Neuronal stem cell (in vitro differentiated cells): ENCODE data around the gene PDZK1IP1.
"Not testable (repeated sequence)": the region's sequence is repeated elsewhere in the genome, so short reads cannot be mapped to it uniquely, and the experiment has no call there.

Experiments
- DNase-seq: peaks from one replicate; pipeline ENCODE4 v3.0.0-alpha.2; 2013; ENCODE audit warnings: low spot score
- H2AFZ ChIP-seq: one replicate; pipeline ENCODE4 v1.6.1; 2013; ENCODE audit warnings: mild to moderate bottlenecking, low read length, inconsistent platforms
- H2AK5ac ChIP-seq: 2 replicates; pipeline ENCODE4 v1.6.1; 2013; ENCODE audit warnings: low read depth, mild to moderate bottlenecking, inconsistent platforms, low read length, moderate library complexity, mixed read lengths
- H2BK120ac ChIP-seq: 2 replicates; pipeline ENCODE4 v1.6.1; 2013; ENCODE audit warnings: low read depth, mild to moderate bottlenecking, inconsistent platforms, low read length, moderate library complexity, mixed read lengths
- H2BK12ac ChIP-seq: one replicate; pipeline ENCODE4 v1.6.1; 2013; ENCODE audit warnings: low read length, inconsistent platforms
- H2BK15ac ChIP-seq: 2 replicates; pipeline ENCODE4 v1.6.1; 2013; ENCODE audit warnings: mild to moderate bottlenecking, low read length, inconsistent platforms, mixed read lengths
- H2BK5ac ChIP-seq: one replicate; pipeline ENCODE4 v1.6.1; 2013; ENCODE audit warnings: inconsistent platforms, mild to moderate bottlenecking, low read length, moderate library complexity
- H3K14ac ChIP-seq: one replicate; pipeline ENCODE4 v1.6.1; 2013; ENCODE audit warnings: low read length, inconsistent platforms
- H3K18ac ChIP-seq: 2 replicates; pipeline ENCODE4 v1.6.1; 2013; ENCODE audit warnings: low read length, inconsistent platforms
- H3K23ac ChIP-seq: 2 replicates; pipeline ENCODE4 v1.6.1; 2013; ENCODE audit warnings: low read depth, mild to moderate bottlenecking, mixed read lengths, low read length, inconsistent platforms; ENCODE audit not compliant: poor library complexity
- H3K27ac ChIP-seq: replicated peaks from 3 replicates; pipeline ENCODE4 v1.5.1; 2013; ENCODE audit warnings: low read length, inconsistent platforms
- H3K27me3 ChIP-seq, 3 experiments: 2 replicates each; pipeline ENCODE4 v1.6.1; 2013; ENCODE audit warnings: low read length in 3 of 3, mild to moderate bottlenecking in 2 of 3, inconsistent platforms in 1 of 3, low read depth in 1 of 3, mixed read lengths in 1 of 3, moderate library complexity in 1 of 3; ENCODE audit not compliant: control insufficient read depth in 3 of 3, insufficient read depth in 3 of 3
- H3K36me3 ChIP-seq, 2 donors: replicated peaks in 1 of 2; 2 replicates each; pipeline ENCODE4 v1.6.1; 2013; ENCODE audit warnings: low read length in 2 of 2; ENCODE audit not compliant: control insufficient read depth in 2 of 2, insufficient read depth in 2 of 2
- H3K4ac ChIP-seq: 2 replicates; pipeline ENCODE4 v1.6.1; 2013; ENCODE audit warnings: inconsistent platforms, mild to moderate bottlenecking, low read length, moderate library complexity
- H3K4me1 ChIP-seq, 2 donors: 1 replicate in 1 of 2; 2 replicates in 1 of 2; pipeline ENCODE4 v1.6.1; 2013; ENCODE audit warnings: low read length in 2 of 2, low read depth in 1 of 2; ENCODE audit not compliant: control insufficient read depth in 2 of 2, insufficient read depth in 1 of 2
- H3K4me2 ChIP-seq: one replicate; pipeline ENCODE4 v1.6.1; 2013; ENCODE audit warnings: mild to moderate bottlenecking, low read length, inconsistent platforms; ENCODE audit not compliant: insufficient read depth, poor library complexity, severe bottlenecking
- H3K4me3 ChIP-seq, 2 donors: 2 replicates each; pipeline ENCODE4 v1.5.1; 2013; ENCODE audit warnings: low read length in 2 of 2, mild to moderate bottlenecking in 2 of 2, inconsistent platforms in 1 of 2, moderate library complexity in 1 of 2
- H3K79me1 ChIP-seq: one replicate; pipeline ENCODE4 v1.6.1; 2013; ENCODE audit warnings: low read depth, mild to moderate bottlenecking, inconsistent platforms, low read length, moderate library complexity
- H3K9ac ChIP-seq: one replicate; pipeline ENCODE4 v1.6.1; 2013; ENCODE audit warnings: mild to moderate bottlenecking, low read depth, low read length, inconsistent platforms; ENCODE audit not compliant: poor library complexity
- H3K9me3 ChIP-seq, 2 donors: replicated peaks in 1 of 2; 2 replicates each; pipeline versions ENCODE3 to v1.6.1; 2013; ENCODE audit warnings: low read length in 2 of 2, mild to moderate bottlenecking in 2 of 2, inconsistent platforms in 1 of 2, low read depth in 1 of 2, mixed read lengths in 1 of 2, moderate library complexity in 1 of 2; ENCODE audit not compliant: control insufficient read depth in 2 of 2, insufficient read depth in 1 of 2
- H4K8ac ChIP-seq: one replicate; pipeline ENCODE4 v1.6.1; 2013; ENCODE audit warnings: low read depth, mild to moderate bottlenecking, inconsistent platforms, low read length, moderate library complexity
- H4K91ac ChIP-seq: one replicate; pipeline ENCODE4 v1.6.1; 2013; ENCODE audit warnings: low read length, low read depth, mild to moderate bottlenecking, inconsistent platforms; ENCODE audit not compliant: poor library complexity
- WGBS, 2 donors: extraction: QIAGEN DNeasy Blood & Tissue Kit; methylation state at CpG; one replicate each; pipeline ENCODE4 v1.1.7; 2013; ENCODE audit warnings: missing lambda C conversion rate in 2 of 2, mixed read lengths in 1 of 2; ENCODE audit not compliant: insufficient read length in 2 of 2, insufficient replicate concordance in 1 of 2; ENCODE audit errors: extremely low coverage in 2 of 2; 5-methylcytosine and 5-hydroxymethylcytosine counted together

PDZK1IP1 gene

GRCh38 chr1:47140358-47140757 lies 49.5 kb downstream of the PDZK1IP1 start:
- no CpG with 5 or more reads among the region's 3 CpGs for WGBS, 2 donors
- not testable (repeated sequence) for H3K18ac ChIP-seq

GRCh38 chr1:47137925-47138615 lies 51.8 kb downstream of the PDZK1IP1 start:
- H3K23ac ChIP-seq = peak overlapping the region; percentile 57
- no peak overlapping the region for H2AFZ ChIP-seq
- H2BK5ac ChIP-seq = no peak overlapping the region
- no peaks in the 10 kb centered on the region for H3K9me3 ChIP-seq
- H3K79me1 ChIP-seq = no peaks in the 10 kb centered on the region
- H3K36me3 ChIP-seq = no peaks in the 10 kb centered on the region
- H3K18ac ChIP-seq = no peak overlapping the region
- H3K4ac ChIP-seq = no peak overlapping the region
- whole genome bisulfite sequencing, 2 donors = no CpG with 5 or more reads among the region's 5 CpGs
- no peak overlapping the region for H3K14ac ChIP-seq
- H4K8ac ChIP-seq = no peak overlapping the region
- no peak overlapping the region for H2BK12ac ChIP-seq
- no peak overlapping the region for H3K27ac ChIP-seq
- H2BK120ac ChIP-seq = no peak overlapping the region
- H3K4me3 ChIP-seq = no peak overlapping the region
- H3K9ac ChIP-seq = peak overlapping the region; percentile 30
- H2BK15ac ChIP-seq = no peak overlapping the region
- no peak overlapping the region for H4K91ac ChIP-seq
- DNase-seq = no peak
- H2AK5ac ChIP-seq = no peak overlapping the region
- no peak overlapping the region for H3K4me2 ChIP-seq
- no peaks in the 10 kb centered on the region for H3K27me3 ChIP-seq
- no peaks in the 10 kb centered on the region for H3K4me1 ChIP-seq

More at GRCh38 chr1:47140358-47140757, 49.5 kb downstream of the PDZK1IP1 start:
- H2BK5ac ChIP-seq, H4K8ac ChIP-seq, H3K9me3 ChIP-seq, H3K4me2 ChIP-seq, H3K79me1 ChIP-seq, H2AK5ac ChIP-seq, H3K14ac ChIP-seq, H3K36me3 ChIP-seq, H2BK120ac ChIP-seq, H3K9ac ChIP-seq, H3K4me1 ChIP-seq, H4K91ac ChIP-seq, H3K4me3 ChIP-seq, H3K4ac ChIP-seq, H2AFZ ChIP-seq, H3K27me3 ChIP-seq, H2BK12ac ChIP-seq, H3K27ac ChIP-seq, H2BK15ac ChIP-seq, DNase-seq, H3K23ac ChIP-seq: not testable (repeated sequence)

- no peaks in the 10 kb centered on the region for H3K4me1 ChIP-seq
- no peak within 1 kb of the TSS for H4K8ac ChIP-seq
- H4K91ac ChIP-seq = no peak within 1 kb of the TSS
- H3K4me2 ChIP-seq = no peak within 1 kb of the TSS
- H2BK5ac ChIP-seq = no peak within 1 kb of the TSS
- no peak for DNase-seq
- no peak within 1 kb of the TSS for H3K4me3 ChIP-seq
- H3K79me1 ChIP-seq = no peaks in the 10 kb centered on the region
- H2BK15ac ChIP-seq = no peak within 1 kb of the TSS
- H3K9ac ChIP-seq = peak within 1 kb of the TSS; percentile 30
- no peaks in the 10 kb centered on the region for H3K36me3 ChIP-seq
- H3K18ac ChIP-seq = peak within 1 kb of the TSS; percentile 57
- H3K23ac ChIP-seq = peak within 1 kb of the TSS; percentile 57
- H3K14ac ChIP-seq = no peak within 1 kb of the TSS
- no peak within 1 kb of the TSS for H3K4ac ChIP-seq
- H3K27ac ChIP-seq = no peak within 1 kb of the TSS
- no peaks in the 10 kb centered on the region for H3K9me3 ChIP-seq
- H2AFZ ChIP-seq = no peak within 1 kb of the TSS
- no CpG with 5 or more reads among the region's 4 CpGs for WGBS, 2 donors
- H2AK5ac ChIP-seq = no peak within 1 kb of the TSS
- H3K27me3 ChIP-seq = no peaks in the 10 kb centered on the region
- no peak within 1 kb of the TSS for H2BK120ac ChIP-seq
- no peak within 1 kb of the TSS for H2BK12ac ChIP-seq
Observed at GRCh38 chr1:47137198-47137597, 52.6 kb downstream of the PDZK1IP1 start, which contains the start of gene CYP4A22. Gene CYP4A22, plus strand, starts transcription at chr1:47137441. Its CDS starts 45 bp downstream, at chr1:47137486.
